ENCODE results near the gene AKT3.
"Not testable (repeated sequence)": the region's sequence is repeated elsewhere in the genome, so short reads cannot be mapped to it uniquely, and the experiment has no call there.

The AKT3 gene

GRCh38 chr1:243772361-243773050 lies 77.5 kb downstream of the AKT3 start:
- not testable (repeated sequence) for DNase-seq

GRCh38 chr1:243770860-243771259 lies 79.2 kb downstream of the AKT3 start:
- no peak for DNase-seq

- DNase-seq: no peak
Observed at GRCh38 chr1:243765676-243766075, 84.4 kb downstream of the AKT3 start.

GRCh38 chr1:243763806-243764205 lies 86.2 kb downstream of the AKT3 start:
- DNase-seq: no peak

GRCh38 chr1:243758647-243759046 lies 91.4 kb downstream of the AKT3 start:
- no peak for DNase-seq

DNA sequence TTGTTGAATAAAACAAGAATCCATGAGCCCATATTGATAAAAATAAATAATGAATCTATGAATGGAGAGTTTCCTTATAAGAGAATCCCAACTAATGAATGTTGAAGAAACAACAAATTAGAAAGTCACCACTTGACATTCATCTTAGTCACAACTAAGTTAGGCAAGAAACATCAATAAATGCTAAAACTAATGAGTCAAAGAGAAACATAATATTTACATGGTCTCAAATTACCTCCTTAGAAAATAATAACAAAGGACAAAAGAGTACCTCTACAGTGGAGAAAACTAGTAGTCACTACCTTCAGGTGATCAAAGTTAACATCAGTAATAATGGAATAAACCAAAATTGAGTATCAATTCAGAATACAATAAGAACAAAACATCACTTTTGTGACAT lies 93.5 kb downstream of the AKT3 start:
- DNase-seq: no peak

- DNase-seq: no peak
Observed at GRCh38 chr1:243754348-243754747, 95.7 kb downstream of the AKT3 start.

GRCh38 chr1:243751506-243751905 lies 98.5 kb downstream of the AKT3 start:
- no peak for DNase-seq

GRCh38 chr1:243748706-243749283 lies 101.2 kb downstream of the AKT3 start:
- no peak for DNase-seq

- DNase-seq: no peak
Observed at GRCh38 chr1:243748227-243748626, 101.8 kb downstream of the AKT3 start.

- DNase-seq: no peak
Observed at GRCh38 chr1:243746751-243747150, 103.3 kb downstream of the AKT3 start.

DNA sequence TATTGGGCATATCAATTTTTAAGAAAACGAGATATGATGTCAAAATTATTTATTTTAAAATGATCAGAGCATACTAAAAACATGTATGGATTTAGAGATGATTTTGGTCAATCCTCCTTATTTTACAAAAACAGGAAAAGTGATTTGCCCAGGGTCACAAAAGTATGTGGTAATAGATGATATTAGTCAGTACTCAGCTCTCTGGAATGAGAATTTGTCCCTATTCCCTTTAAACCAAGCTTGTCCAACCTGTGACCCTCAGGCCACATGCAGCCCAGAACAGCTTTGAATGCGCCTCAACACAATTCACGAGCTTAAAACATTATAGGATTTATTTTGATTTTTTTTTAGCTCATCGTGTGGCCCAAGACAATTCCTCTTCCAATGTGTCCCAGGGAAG lies 104.7 kb downstream of the AKT3 start:
- no peak for DNase-seq

GRCh38 chr1:243742819-243743218 lies 107.2 kb downstream of the AKT3 start:
- DNase-seq: no peak

GRCh38 chr1:243740255-243740999 lies 109.6 kb downstream of the AKT3 start:
- DNase-seq: no peak

GRCh38 chr1:243739335-243740003 lies 110.6 kb downstream of the AKT3 start:
- DNase-seq: no peak

DNA sequence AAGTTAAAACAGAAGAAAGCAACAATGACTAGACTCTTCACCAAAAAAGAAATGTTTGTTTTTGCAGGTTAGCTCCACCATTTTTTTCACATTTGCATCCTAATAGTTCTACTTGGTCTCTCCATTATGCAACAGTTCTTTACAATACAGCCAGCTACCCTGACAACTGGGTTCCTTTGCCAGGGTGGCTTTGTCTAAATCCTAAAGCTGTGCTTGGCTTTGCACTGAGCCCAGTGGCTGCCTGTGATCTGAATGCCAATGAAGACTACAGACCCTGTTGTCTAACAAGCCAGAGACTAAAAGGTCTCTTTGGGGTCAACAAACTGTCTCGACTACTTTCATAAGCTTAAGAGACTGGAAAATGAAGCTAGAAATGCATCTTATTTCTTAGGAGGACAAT lies 112.0 kb downstream of the AKT3 start:
- DNase-seq: no peak

DNA sequence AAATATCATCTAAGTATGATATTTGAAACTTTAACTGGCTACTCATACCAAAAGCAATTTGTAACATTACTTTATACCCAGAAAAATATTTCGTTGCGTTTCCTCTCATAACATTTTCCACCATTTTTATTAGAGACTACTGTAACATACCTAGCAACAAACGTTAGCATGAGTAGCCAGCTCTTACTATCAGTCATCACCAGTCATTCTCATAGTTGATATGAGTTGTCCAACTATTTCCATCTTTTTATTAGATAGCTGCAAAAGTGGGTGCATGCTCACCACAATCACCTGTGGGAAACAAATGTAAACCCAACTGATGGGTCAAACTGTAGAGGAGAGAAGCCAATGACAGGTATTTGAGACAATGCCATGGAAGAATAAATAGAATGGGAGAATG lies 114.6 kb downstream of the AKT3 start:
- no peak for DNase-seq

DNA sequence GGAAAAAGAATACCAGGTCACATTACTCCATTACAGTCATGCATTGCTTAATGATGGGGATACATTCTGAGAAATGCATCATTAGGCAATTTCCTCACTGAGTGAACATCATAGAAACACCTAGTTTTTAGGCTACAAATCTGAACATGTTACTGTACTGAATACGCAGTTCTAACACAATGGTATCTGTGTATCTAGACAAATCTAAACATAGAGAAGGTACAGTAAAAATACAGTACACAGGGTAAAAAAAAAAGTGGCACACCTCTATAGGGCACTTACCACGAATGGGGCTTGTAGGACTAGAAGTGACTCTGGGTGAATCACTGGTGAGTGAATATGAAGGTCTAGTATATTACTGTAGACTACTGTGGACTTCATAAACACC lies 115.7 kb downstream of the AKT3 start:
- no peak for DNase-seq

- DNase-seq: no peak
Observed at GRCh38 chr1:243733670-243734307, 116.3 kb downstream of the AKT3 start.

GRCh38 chr1:243732637-243733036 lies 117.4 kb downstream of the AKT3 start:
- DNase-seq: no peak

DNA sequence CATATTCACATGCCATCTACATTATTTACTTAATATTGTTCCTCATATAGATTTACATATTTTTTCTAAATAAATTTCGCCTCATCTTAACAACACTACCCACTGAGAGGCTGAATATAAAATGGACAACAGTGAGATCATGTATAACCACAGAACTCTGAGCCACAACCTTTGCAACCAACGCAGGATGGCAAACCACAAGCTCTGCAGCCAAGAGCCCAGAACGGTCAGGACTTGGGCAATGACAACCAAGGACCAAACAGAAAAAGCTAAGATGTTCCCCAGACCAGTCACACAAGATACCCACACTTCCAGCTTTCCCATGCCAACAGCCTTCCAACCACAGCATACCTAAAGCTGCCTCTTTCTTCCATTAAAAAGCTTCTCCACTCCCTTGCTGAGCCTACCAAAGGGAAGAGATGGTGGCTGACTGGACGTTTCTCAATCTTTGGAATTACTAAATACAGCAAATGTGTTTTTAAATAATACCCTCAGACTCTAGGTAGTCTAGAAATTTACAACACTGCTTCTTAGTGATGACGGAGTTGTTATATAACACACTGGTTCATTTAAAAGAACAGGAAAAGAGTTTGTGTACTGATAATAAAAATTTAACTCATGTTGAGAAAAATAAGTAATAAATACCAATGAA lies 117.9 kb downstream of the AKT3 start:
- DNase-seq: no peak

- DNase-seq: no peak
Observed at GRCh38 chr1:243731301-243731891, 118.6 kb downstream of the AKT3 start.

Measured in activated CD4-positive, alpha-beta T cell treated with anti-CD3 and anti-CD28 coated beads, Interleukin-2, amount 50 U/mL, for 4 hours (primary cell).